Astrocyte (in vitro differentiated cells and primary cell): ENCODE results near the gene GPATCH4.

Experiments used
- CTCF ChIP-seq: IDR thresholded peaks from 2 replicates; pipeline ENCODE4 v1.5.1; 2011; ENCODE audit warnings: low read depth, mild to moderate bottlenecking, inconsistent platforms, low read length, moderate library complexity; ENCODE audit not compliant: insufficient read depth
- EZH2 ChIP-seq: IDR thresholded peaks from 2 replicates; pipeline ENCODE4 v1.6.1; 2012; ENCODE audit warnings: mild to moderate bottlenecking, low read length, inconsistent platforms; ENCODE audit not compliant: insufficient read depth

GRCh38 chr1:156643778-156644092 is 42.5 kb upstream of the GPATCH4 start:
- TF ChIP-seq CTCF (no peak), EZH2 (no peak)
